K562 (cell line): ENCODE data around the gene C1GALT1C1L. TPM values are rescaled to one million over a fixed set of nuclear protein-coding genes. Genes with fewer than 3 reads are reported as not detected.
"Not testable (repeated sequence)": the region's sequence is repeated elsewhere in the genome, so short reads cannot be mapped to it uniquely, and the experiment has no call there.

Experiments
- ATAC-seq: fragments of 200-7000 bp; cut with Tn5 transposase; 3 replicates; pipeline ENCODE4 v1.9.1; 2020; ENCODE audit warnings: moderate library complexity
- BruUV-seq: library from RNA; stranded (reverse); fragments of 400-500 nt; replicated peaks from 2 replicates; lab custom pipeline; 2021; lab: Mats Ljungman, UMichigan
- CTCF ChIA-PET: fragments of 300-600 bp; formaldehyde crosslinking; extraction: SDS; loops from one replicate; lab custom pipeline; 2021; ENCODE audit warnings: low intra/inter-chr PET ratio; lab: Yijun Ruan, JAX
- POLR2A ChIA-PET: fragments of 300-600, 350-650 bp; sonication (Branson Sonifier 250); formaldehyde crosslinking; extraction: SDS; loops from one replicate; lab custom pipeline; 2021; ENCODE audit warnings: antibody characterized with exemption, inconsistent platforms; lab: Yijun Ruan, JAX
- DNase-seq, 4 experiments: peaks; one replicate each; pipeline versions ENCODE4 v3.0.0 to v3.0.0-alpha.2; 2011 to 2018; ENCODE audit warnings: low spot score in 3 of 4, mixed read lengths in 3 of 4; ENCODE audit errors: extremely low read depth in 1 of 4
- FAIRE-seq: peaks from 2 replicates; lab custom pipeline; 2011; peaks lifted over from hg19 to GRCh38; lab: Jason Lieb, UNC
- H2AFZ ChIP-seq: 2 replicates; pipeline ENCODE4 v1.6.0; 2011; ENCODE audit warnings: low read depth, low read length, control low read depth, inconsistent platforms
- H3K27ac ChIP-seq: fragments of 200-600 bp; 3 replicates; pipeline ENCODE4 v1.8.0; 2011; ENCODE audit warnings: low read depth, mild to moderate bottlenecking, control low read depth, inconsistent platforms, low read length, moderate library complexity, mixed read lengths; ENCODE audit errors: extremely low read depth
- H3K27me3 ChIP-seq, 2 experiments: fragments of 300-600 bp in 1 of 2; 2 replicates in 1 of 2; 3 replicates in 1 of 2; pipeline versions ENCODE4 v1.6.0 to v1.8.0; 2011; ENCODE audit warnings: inconsistent platforms in 2 of 2, low read length in 2 of 2, mild to moderate bottlenecking in 1 of 2, mixed read lengths in 1 of 2, moderate library complexity in 1 of 2; ENCODE audit not compliant: control insufficient read depth in 2 of 2, insufficient read depth in 2 of 2
- H3K36me3 ChIP-seq: fragments of 300-600 bp; 3 replicates; pipeline ENCODE4 v1.8.0; 2011; ENCODE audit warnings: mild to moderate bottlenecking, low read length, inconsistent platforms; ENCODE audit not compliant: control insufficient read depth, insufficient read depth
- H3K4me1 ChIP-seq, 2 experiments: fragments of 200-600 bp in 1 of 2; replicated peaks in 1 of 2; 2 replicates in 1 of 2; 3 replicates in 1 of 2; pipeline versions ENCODE4 v1.5.1 to v1.8.0; 2011; ENCODE audit warnings: inconsistent platforms in 2 of 2, low read length in 2 of 2, mild to moderate bottlenecking in 1 of 2, mixed read lengths in 1 of 2, moderate library complexity in 1 of 2; ENCODE audit not compliant: control insufficient read depth in 2 of 2, insufficient read depth in 2 of 2
- H3K4me2 ChIP-seq: 2 replicates; pipeline ENCODE4 v1.6.1; 2011; ENCODE audit warnings: low read length, control low read depth, inconsistent platforms, mixed read lengths; ENCODE audit not compliant: insufficient read depth
- H3K4me3 ChIP-seq: fragments of 200-600 bp; sonication (generic), shearing (Covaris generic); 2 replicates; pipeline ENCODE4 v1.5.1; 2016; ENCODE audit warnings: control low read depth, inconsistent platforms
- H3K79me2 ChIP-seq: fragments of 200-600 bp; 3 replicates; pipeline ENCODE4 v1.8.0; 2011; ENCODE audit warnings: low read length, inconsistent platforms; ENCODE audit not compliant: control insufficient read depth, insufficient read depth
- H3K9ac ChIP-seq, 2 experiments: 2 replicates each; pipeline versions ENCODE4 v1.6.0 to v1.6.1; 2011; ENCODE audit warnings: low read depth in 2 of 2, low read length in 2 of 2, control low read depth in 1 of 2, inconsistent platforms in 1 of 2, mild to moderate bottlenecking in 1 of 2, mixed read lengths in 1 of 2; ENCODE audit not compliant: insufficient read depth in 1 of 2
- H3K9me1 ChIP-seq: one replicate; pipeline ENCODE4 v1.6.0; 2011; ENCODE audit warnings: inconsistent platforms, mild to moderate bottlenecking, low read length, moderate library complexity; ENCODE audit not compliant: control insufficient read depth, insufficient read depth
- H3K9me3 ChIP-seq: replicated peaks from 2 replicates; pipeline ENCODE4 v1.5.1; 2011; ENCODE audit warnings: low read depth, low read length, inconsistent platforms; ENCODE audit not compliant: control insufficient read depth, insufficient read depth
- H4K20me1 ChIP-seq: replicated peaks from 2 replicates; pipeline ENCODE4 v1.6.1; 2011; ENCODE audit warnings: low read length, inconsistent platforms, mixed read lengths; ENCODE audit not compliant: control insufficient read depth, insufficient read depth
- ASH1L ChIP-seq: fragments of 450-650 bp; IDR thresholded peaks from 2 replicates; pipeline ENCODE4 v1.6.1; 2018; ENCODE audit warnings: borderline replicate concordance, mild to moderate bottlenecking, low read depth; ENCODE audit not compliant: partially characterized antibody
- HOXB6 ChIP-seq: fragments of 250-450 bp; sonication (Bioruptor Pico); IDR thresholded peaks from 2 replicates; pipeline ENCODE4 v1.5.1; 2022; ENCODE audit warnings: mild to moderate bottlenecking, borderline replicate concordance
- KLF13 ChIP-seq: fragments of 450-650 bp; IDR thresholded peaks from 2 replicates; pipeline ENCODE4 v1.6.1; 2016; ENCODE audit warnings: missing genetic modification characterization, low read depth, mild to moderate bottlenecking, missing compliant biosample characterization, moderate library complexity, borderline replicate concordance
- MIER1 ChIP-seq: fragments of 450-650 bp; IDR thresholded peaks from 2 replicates; pipeline ENCODE4 v1.6.1; 2016; ENCODE audit warnings: antibody characterized with exemption, mild to moderate bottlenecking, low read depth
- NCOA2 ChIP-seq, 2 experiments: fragments of 450-650 bp; IDR thresholded peaks; 2 replicates each; pipeline ENCODE4 v1.6.1; 2018; ENCODE audit warnings: mild to moderate bottlenecking in 2 of 2, moderate library complexity in 1 of 2; ENCODE audit not compliant: partially characterized antibody in 2 of 2
- NUFIP1 ChIP-seq: fragments of 450-650 bp; IDR thresholded peaks from 2 replicates; pipeline ENCODE4 v1.6.1; 2018; ENCODE audit not compliant: partially characterized antibody
- PHF20 ChIP-seq: fragments of 450-650 bp; IDR thresholded peaks from 2 replicates; pipeline ENCODE4 v1.6.1; 2018; ENCODE audit not compliant: partially characterized antibody
- RBFOX2 ChIP-seq: fragments of 200-400 bp; formaldehyde crosslinking; IDR thresholded peaks from 2 replicates; pipeline ENCODE4 v1.6.1; 2017; ENCODE audit warnings: low read depth, mild to moderate bottlenecking, low read length, moderate library complexity
- STAG1 ChIP-seq: sonication (generic); formaldehyde crosslinking; IDR thresholded peaks from 2 replicates; pipeline ENCODE4 v1.5.0; 2020; ENCODE audit warnings: missing genetic modification reagents, borderline replicate concordance
- WGBS: fragments of 100-300 bp; shearing (Covaris generic); methylation state at CpG from one replicate; pipeline ENCODE4 v1.1.6; 2016; ENCODE audit warnings: low coverage, mixed read lengths; ENCODE audit not compliant: insufficient coverage; ENCODE audit errors: missing lambda C conversion rate; 5-methylcytosine and 5-hydroxymethylcytosine counted together
- in situ Hi-C: fragments of 300-500 bp; cut with MboI; formaldehyde crosslinking; loops from 4 replicates; pipeline ENCODE4 v1.15.0; 2018; ENCODE audit warnings: inconsistent platforms, mixed read lengths
- intact Hi-C: fragments of 100-400 bp; cut with micrococcal nuclease; formaldehyde crosslinking; loops from 2 replicates; pipeline ENCODE4 v1.14.2; 2022
- polyA plus RNA-seq, 8 experiments: library from polyadenylated mRNA; depleted of rRNA in 4 of 8; stranded (reverse) in 5 of 8; unstranded in 3 of 8; fragments of >200 nt; fragmentation: Nextera tagmentation in 2 of 8; fragmentation: Illumina TruSeq in 1 of 8; extraction: Ambion mirVana in 2 of 8; extraction: Trizol in 1 of 8; gene quantifications; 2 replicates each; pipeline versions ENCODE4 v1.2.1 to v1.2.3, GENCODE V29; 2011 to 2014; ENCODE audit warnings: inconsistent platforms in 1 of 8, missing spikeins in 1 of 8
- total RNA-seq, 7 experiments: library from RNA; depleted of rRNA in 6 of 7; stranded (reverse); fragments of >200 nt in 6 of 7; fragmentation: Illumina TruSeq in 2 of 7; extraction: Trizol in 2 of 7; gene quantifications; 2 replicates each; pipeline versions ENCODE4 v1.2.1 to v1.2.3, GENCODE V29; 2011 to 2021; ENCODE audit warnings: low replicate concordance in 1 of 7
- TF ChIP-seq, protein P1 (sequence below), 2 experiments: fragments of 250-450 bp in 1 of 2; fragments of 450-650 bp in 1 of 2; sonication (Bioruptor Pico) in 1 of 2; IDR thresholded peaks; 2 replicates each; pipeline versions ENCODE4 v1.6.1 to v1.8.0; 2016 to 2021; ENCODE audit warnings: mild to moderate bottlenecking in 2 of 2, moderate library complexity in 2 of 2, missing compliant biosample characterization in 1 of 2, missing genetic modification characterization in 1 of 2

The C1GALT1C1L gene
- total and polyA plus RNA-seq, 9 of the 15 experiments (the other 6 are each of a cell fraction or from before 2014, with no cell fraction given) = 1.0 to 4.4 (median 1.9) TPM

DNA sequence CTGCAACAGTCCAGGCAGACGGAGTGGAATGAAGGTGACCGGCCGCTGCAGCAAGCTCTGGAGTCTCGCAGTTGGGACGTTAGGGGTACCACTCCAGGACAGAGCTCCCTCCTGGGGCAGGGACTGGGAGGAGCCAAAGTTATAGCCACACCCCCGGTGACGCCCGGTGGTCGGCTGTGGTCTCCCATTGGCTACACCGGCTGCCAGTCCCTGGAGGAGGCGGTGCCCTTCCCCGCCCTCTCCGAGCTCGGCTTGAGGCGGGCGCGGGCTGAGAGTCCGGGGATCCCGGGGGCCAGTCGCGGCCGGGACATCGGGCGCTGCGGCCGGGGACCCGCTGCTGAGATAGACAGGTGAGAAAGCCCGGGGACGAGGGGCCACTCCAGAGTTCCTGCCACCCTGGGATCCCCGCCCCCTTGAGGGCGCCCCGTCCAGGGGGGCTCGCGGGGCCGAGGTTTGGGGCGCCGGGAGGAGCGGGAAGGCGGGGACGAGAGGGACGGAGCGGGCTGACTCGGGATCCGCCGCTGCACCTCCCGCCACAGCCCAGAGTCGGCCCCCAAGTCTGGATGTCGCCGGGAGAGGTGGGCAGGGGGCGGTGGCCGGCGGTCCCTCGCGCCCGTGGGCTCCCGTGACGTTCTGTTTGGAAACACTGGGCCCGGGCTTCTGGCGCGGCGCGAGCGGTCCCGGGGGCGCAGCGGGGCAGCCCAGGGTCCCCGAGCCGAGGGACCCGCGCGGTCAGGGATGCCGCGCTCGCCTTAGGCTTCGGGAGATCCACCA lies 39.0 kb downstream of the C1GALT1C1L start, which contains the start of gene PLEKHH2 (continued):
- TF ChIP-seq ASH1L = no peak

DNA sequence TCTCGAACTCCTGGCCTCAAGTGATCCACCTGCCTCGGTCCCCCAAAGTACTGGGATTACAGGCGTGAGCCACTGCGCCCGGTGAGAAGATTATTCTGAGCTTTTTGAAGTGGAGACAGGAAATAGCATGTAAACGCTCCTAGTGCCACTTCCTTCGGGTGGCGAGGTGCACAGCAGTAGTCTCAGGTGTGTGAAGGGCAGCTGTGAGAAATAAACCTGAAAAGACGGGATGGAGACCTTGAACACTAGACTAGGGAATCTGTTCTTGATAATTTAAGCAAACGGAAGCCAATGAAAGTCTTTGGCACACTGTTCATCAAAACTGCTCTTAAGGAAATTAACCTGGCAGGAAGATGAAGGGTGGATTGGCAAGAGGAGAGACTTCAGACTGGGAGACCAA lies 39.6 kb downstream of the C1GALT1C1L start:
- in situ Hi-C loops = loop anchor here (5.0 kb wide), 1 partner anchor 51 kb away; no protein-coding TSS in a partner anchor

DNA sequence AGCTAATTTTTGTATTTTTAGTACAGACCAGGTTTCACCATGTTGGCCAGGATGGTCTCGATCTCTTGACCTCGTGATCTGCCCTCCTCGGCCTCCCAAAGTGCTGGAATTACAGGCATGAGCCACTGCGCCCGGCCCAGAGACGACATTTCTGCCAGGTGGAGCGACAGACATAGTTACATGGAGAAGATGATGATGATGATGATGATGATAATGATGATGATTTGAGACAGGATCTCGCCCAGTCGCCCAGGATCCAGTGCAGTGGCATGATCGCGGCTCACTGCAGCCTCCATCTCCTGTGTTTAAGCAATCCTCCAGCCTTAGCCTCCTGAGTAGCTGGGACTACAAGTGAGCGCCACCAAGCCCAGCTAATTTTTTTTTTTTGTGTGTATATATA lies 40.1 kb downstream of the C1GALT1C1L start:
- H3K79me2 ChIP-seq, H2AFZ ChIP-seq, H3K27ac ChIP-seq, DNase-seq, ATAC-seq, H3K9me1 ChIP-seq, H3K4me3 ChIP-seq, H3K9ac ChIP-seq, H3K36me3 ChIP-seq, H3K9me3 ChIP-seq, CTCF ChIA-PET, FAIRE-seq, BruUV-seq, H3K27me3 ChIP-seq, H3K4me2 ChIP-seq, H4K20me1 ChIP-seq: not testable (repeated sequence)
- WGBS = 65% methylated on average over 10 of the region's 12 CpGs
- POLR2A ChIA-PET = interaction anchor here (1.6 kb wide), 1 partner anchor 10 kb away, joined by 8 read pairs; no protein-coding TSS in a partner anchor
- H3K4me1 ChIP-seq = peaks cover 9 to 14% of the 10 kb centered on the region in 2 experiments; a peak in 4 of 5 replicates
- intact Hi-C loops (loop anchor here (10.0 kb wide), 1 partner anchor 139 kb away; the partner anchor contains the start of gene DYNC2LI1), in situ Hi-C loops (loop anchor here (5.0 kb wide), 1 partner anchor 51 kb away; no protein-coding TSS in a partner anchor)

More for the DNA sequence above, 39.6 kb downstream of the C1GALT1C1L start:
- H3K4me2 ChIP-seq = peak overlapping the region; percentile 81
- no peaks in the 10 kb centered on the region for H3K9me1 ChIP-seq
- TF ChIP-seq NUFIP1 = no peak
- TF ChIP-seq STAG1 = no peak
- TF ChIP-seq NCOA2 (IDR thresholded peaks at IDR 0.05; ENCODE audit: partially characterized antibody in 2 of 2) = no peak
- TF ChIP-seq, protein P1, sequence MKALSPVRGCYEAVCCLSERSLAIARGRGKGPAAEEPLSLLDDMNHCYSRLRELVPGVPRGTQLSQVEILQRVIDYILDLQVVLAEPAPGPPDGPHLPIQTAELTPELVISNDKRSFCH (CRISPR knock-in tag; IDR thresholded peaks at IDR 0.05) = no peak
- TF ChIP-seq, protein P1 (tag; IDR thresholded peaks at IDR 0.05) = no peak
- no peak for TF ChIP-seq PHF20
- no peak for TF ChIP-seq KLF13 (tag)
- TF ChIP-seq RBFOX2 = no peak
- no peak for TF ChIP-seq HOXB6 (CRISPR knock-in tag)
- TF ChIP-seq MIER1 = no peak
- TF ChIP-seq, all 486 proteins: peak for 0
- Histone ChIP-seq H3K79me2 (no peaks in the 10 kb centered on the region), H3K9me3 (no peaks in the 10 kb centered on the region), H2AFZ (peak overlapping the region; percentile 96), H4K20me1 (peaks cover 3% of the 10 kb centered on the region; the same call in 1 of the 2 replicates), H3K4me3 (peak overlapping the region; percentile 78), H3K4me1 (peaks cover 9 to 14% of the 10 kb centered on the region in 2 experiments; a peak in 4 of 5 replicates), H3K27me3 (no peaks in the 10 kb centered on the region; a peak in 1 of 5 replicates), H3K27ac (no peak overlapping the region), H3K9ac (peak overlapping the region in 1 of 2 experiments; percentile 88; a peak in 1 of 4 replicates), H3K36me3 (no peaks in the 10 kb centered on the region)
- POLR2A ChIA-PET = interaction anchor here (0.6 to 2.0 kb wide), 7 partner anchors 10 to 96 kb away, joined by 3 to 8 read pairs (median 4); partner anchors contain the start of gene THADA
- intact Hi-C loops = loop anchor here (10.0 kb wide), 1 partner anchor 138 kb away; the partner anchor contains the start of gene DYNC2LI1
- no peak for ATAC-seq
- FAIRE-seq = no peak
- BruUV-seq = no TSS peak
- CTCF ChIA-PET = no interaction called here
- WGBS = 47% methylated on average over 9 of the region's 10 CpGs
- no peak for DNase-seq
